ENCODE data around the gene BRIX1. TPM values are rescaled to one million over a fixed set of nuclear protein-coding genes. Genes with fewer than 3 reads are reported as not detected.
"Not testable (repeated sequence)": the region's sequence is repeated elsewhere in the genome, so short reads cannot be mapped to it uniquely, and the experiment has no call there.

Gene BRIX1
- total RNA-seq, 2 experiments from 2014 or later, result 33.0 to 36.0 TPM

DNA sequence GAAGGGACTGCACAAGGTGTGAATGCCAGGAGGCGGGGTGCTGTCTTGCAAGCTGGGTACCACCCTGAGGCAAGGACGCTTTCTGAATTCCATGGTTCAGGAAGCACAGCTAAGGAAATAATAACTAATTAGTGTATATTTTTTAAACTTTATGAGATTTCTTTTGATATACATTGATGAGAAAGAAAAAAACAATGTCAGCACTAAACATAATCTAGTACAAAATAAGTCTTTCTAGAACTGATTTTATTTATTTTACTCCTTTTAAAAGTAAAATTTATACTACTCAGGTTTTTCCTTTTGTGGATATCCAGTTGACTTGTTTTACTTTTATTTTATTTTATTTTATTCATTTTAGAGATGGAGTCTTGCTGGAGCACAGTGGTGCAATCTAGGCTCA is 17.4 kb downstream of the BRIX1 start:
- Mint-ChIP-seq H3K4me3 (no peak overlapping the region), H3K27me3 (no peaks in the 10 kb centered on the region), H3K27ac (no peak overlapping the region), H3K36me3 (ENCODE audit: low read depth) (peaks cover 25% of the 10 kb centered on the region), H3K4me1 (peaks cover 30% of the 10 kb centered on the region), H3K9me3 (no peaks in the 10 kb centered on the region)
- DNase-seq, result no peak
- POLR2A ChIA-PET, result interaction anchor here (0.6 to 5.6 kb wide), 2 partner anchors 18 kb away, joined by 3 to 200 read pairs; partner anchors contain the start of genes BRIX1 and RAD1
- CTCF ChIA-PET, result no interaction called here

DNA sequence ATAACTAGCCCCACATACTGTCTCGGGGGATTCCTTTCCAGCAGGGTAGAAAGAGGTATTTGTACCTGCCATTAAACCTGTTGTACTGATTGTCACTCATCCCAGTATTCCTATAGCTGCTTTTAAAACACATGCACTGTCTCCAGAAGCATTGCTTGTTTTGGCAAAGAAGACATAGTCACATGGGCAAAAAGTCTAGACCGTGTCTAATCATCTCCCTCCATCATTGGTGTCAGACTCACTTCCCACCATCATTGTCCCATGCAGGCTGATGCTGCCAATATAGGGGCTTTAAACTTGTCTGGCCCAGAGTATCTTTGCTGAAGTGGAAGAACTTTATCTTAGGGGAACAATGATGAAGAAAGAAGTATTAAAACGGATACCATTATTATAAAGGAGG is 26.4 kb downstream of the BRIX1 start:
- Mint-ChIP-seq H3K4me3 (no peak overlapping the region), H3K36me3 (ENCODE audit: low read depth) (peaks cover 46% of the 10 kb centered on the region), H3K9me3 (no peaks in the 10 kb centered on the region), H3K27me3 (no peaks in the 10 kb centered on the region), H3K27ac (no peak overlapping the region), H3K4me1 (no peaks in the 10 kb centered on the region)
- DNase-seq, result no peak
- ChIA-PET POLR2A (no interaction called here), CTCF (interaction anchor here (1.8 kb wide), 1 partner anchor 27 kb away, joined by 4 read pairs; the partner anchor contains the start of gene RAD1)

GRCh38 chr5:34944044-34944443 is 28.5 kb downstream of the BRIX1 start:
- peaks cover 41% of the 10 kb centered on the region for H3K36me3 Mint-ChIP-seq (ENCODE audit: low read depth)
- CTCF ChIA-PET, result no interaction called here
- no peak overlapping the region for H3K27ac Mint-ChIP-seq

DNA sequence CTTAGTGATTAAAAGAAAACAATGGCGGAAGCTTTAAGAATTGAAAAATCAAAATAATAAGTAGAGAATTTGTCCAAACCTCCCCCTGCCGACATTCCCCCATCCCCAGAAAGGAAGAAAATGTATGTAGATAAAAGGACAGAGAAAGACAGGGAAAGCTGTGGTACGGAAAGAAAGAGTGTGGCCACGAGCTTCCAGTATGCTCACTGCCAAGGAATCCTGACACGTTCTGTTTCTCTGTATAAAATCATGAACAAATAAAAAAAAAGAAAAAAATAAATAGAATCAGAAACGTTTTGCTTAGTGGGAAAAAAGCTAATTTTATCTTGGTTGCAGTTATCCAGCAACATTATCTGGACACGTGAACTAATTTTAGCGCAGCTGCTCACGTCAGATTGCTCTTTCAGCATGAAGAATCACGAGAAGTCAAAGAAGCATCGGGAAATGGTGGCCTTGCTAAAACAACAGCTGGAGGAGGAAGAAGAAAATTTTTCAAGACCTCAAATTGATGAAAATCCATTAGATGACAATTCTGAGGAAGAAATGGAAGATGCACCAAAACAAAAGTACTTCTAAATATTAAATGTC is 29.0 kb downstream of the BRIX1 start:
- H3K27me3 Mint-ChIP-seq, result no peaks in the 10 kb centered on the region
- ChIA-PET POLR2A (interaction anchor here (0.9 to 1.8 kb wide), 2 partner anchors 10 to 15 kb away, joined by 4 to 6 read pairs; partner anchors contain the start of gene DNAJC21), CTCF (no interaction called here)
- no peaks in the 10 kb centered on the region for H3K4me1 Mint-ChIP-seq
- DNase-seq, result no peak
- peaks cover 46% of the 10 kb centered on the region for H3K36me3 Mint-ChIP-seq (ENCODE audit: low read depth)
- H3K9me3 Mint-ChIP-seq, result no peaks in the 10 kb centered on the region
- H3K27ac Mint-ChIP-seq, result no peak overlapping the region
- H3K4me3 Mint-ChIP-seq, result no peak overlapping the region

More at GRCh38 chr5:34944044-34944443, 28.5 kb downstream of the BRIX1 start:
- no peak for DNase-seq
- POLR2A ChIA-PET, result interaction anchor here (0.9 to 1.8 kb wide), 2 partner anchors 10 to 14 kb away, joined by 4 to 6 read pairs; partner anchors contain the start of gene DNAJC21
- Mint-ChIP-seq H3K9me3 (no peaks in the 10 kb centered on the region), H3K4me3 (no peak overlapping the region), H3K27me3 (no peaks in the 10 kb centered on the region), H3K4me1 (no peaks in the 10 kb centered on the region)

- POLR2A ChIA-PET, result no interaction called here
- H3K4me1 Mint-ChIP-seq, result peaks cover 23% of the 10 kb centered on the region
- no peaks in the 10 kb centered on the region for H3K27me3 Mint-ChIP-seq
- H3K36me3 Mint-ChIP-seq (ENCODE audit: low read depth), result peaks cover 20% of the 10 kb centered on the region
- no peaks in the 10 kb centered on the region for H3K9me3 Mint-ChIP-seq
- no peak overlapping the region for H3K27ac Mint-ChIP-seq
- CTCF ChIA-PET, result interaction anchor here (0.7 to 4.0 kb wide), 4 partner anchors 9 to 45 kb away, joined by 3 to 24 read pairs (median 6); partner anchors contain the start of gene DNAJC21
- H3K4me3 Mint-ChIP-seq, result no peak overlapping the region
- DNase-seq, result no peak
Measured at GRCh38 chr5:34957321-34957720, 41.8 kb downstream of the BRIX1 start.

DNA sequence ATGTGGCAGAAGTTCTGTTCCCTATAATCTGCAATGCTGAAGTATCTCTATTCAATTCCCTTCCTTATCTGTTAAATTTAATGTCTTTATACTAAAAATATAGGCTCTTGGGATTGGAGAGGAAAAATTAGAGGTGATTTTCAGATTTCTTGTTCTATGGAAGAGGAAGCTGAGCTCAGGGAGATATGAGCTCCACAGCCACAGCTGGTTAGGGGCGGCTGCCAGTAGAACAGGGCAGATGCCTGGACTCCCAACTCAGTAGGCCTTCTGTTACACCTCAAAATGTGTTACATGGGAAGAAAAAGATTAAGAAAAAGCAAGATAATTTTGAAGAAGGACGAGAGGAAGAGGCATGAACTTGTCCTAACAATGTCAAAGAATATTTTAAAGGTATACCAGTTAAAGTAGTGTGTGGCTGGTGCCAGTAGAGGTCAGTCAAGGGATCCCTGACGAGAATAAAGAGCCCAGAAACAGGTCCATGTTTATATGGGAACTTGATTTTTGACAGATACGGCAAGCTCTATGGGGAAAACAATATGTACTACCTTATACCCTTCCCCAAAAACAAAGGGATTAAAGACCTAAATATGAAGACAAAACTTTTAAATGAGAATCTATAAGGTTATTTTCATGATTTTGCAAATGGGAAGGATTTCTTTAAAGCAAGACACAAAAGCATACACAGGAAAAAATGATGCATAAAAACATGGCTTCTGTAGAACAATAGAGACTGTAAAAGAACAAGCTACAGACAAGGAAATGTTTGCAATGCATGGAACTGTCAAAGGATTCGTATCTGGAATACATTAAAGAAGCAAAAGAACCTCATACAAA is 42.6 kb downstream of the BRIX1 start:
- H3K36me3 Mint-ChIP-seq (ENCODE audit: low read depth), result peaks cover 15% of the 10 kb centered on the region
- POLR2A ChIA-PET, result interaction anchor here (1.1 to 1.6 kb wide), 2 partner anchors 21 to 43 kb away, joined by 3 to 5 read pairs; partner anchors contain the start of genes BRIX1 and RAD1

DNA sequence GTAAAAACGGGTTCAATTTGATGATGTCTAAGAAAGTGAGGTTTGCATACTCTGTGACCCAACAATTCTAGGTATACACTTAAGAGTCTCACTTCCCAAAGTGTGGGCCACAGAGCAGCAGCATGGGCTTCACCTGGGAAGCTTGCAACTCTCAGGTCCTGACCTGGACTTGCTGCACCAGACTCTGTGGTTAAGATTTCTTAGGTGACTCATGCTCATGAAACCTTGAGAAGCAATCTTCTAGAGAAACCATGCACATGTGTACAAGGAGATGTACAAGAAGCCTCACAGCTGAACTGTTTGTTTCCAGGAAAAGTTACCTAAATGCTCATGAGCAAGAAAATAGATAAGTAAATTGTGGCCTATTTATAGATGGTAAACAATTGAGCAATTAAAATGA is 43.8 kb downstream of the BRIX1 start:
- ChIA-PET POLR2A (interaction anchor here (1.1 to 1.6 kb wide), 2 partner anchors 22 to 44 kb away, joined by 3 to 5 read pairs; partner anchors contain the start of genes BRIX1 and RAD1), CTCF (interaction anchor here (4.0 kb wide), 1 partner anchor 43 kb away, joined by 24 read pairs; no protein-coding TSS in a partner anchor)
- no peaks in the 10 kb centered on the region for H3K9me3 Mint-ChIP-seq
- H3K4me3 Mint-ChIP-seq, result no peak overlapping the region
- peaks cover 13% of the 10 kb centered on the region for H3K36me3 Mint-ChIP-seq (ENCODE audit: low read depth)
- no peaks in the 10 kb centered on the region for H3K27me3 Mint-ChIP-seq
- H3K4me1 Mint-ChIP-seq, result peaks cover 23% of the 10 kb centered on the region
- DNase-seq, result peak; percentile 21
- no peak overlapping the region for H3K27ac Mint-ChIP-seq

More for the DNA sequence above, 42.6 kb downstream of the BRIX1 start:
- Mint-ChIP-seq H3K4me3 (no peak overlapping the region), H3K27me3 (no peaks in the 10 kb centered on the region), H3K9me3 (no peaks in the 10 kb centered on the region), H3K4me1 (peaks cover 23% of the 10 kb centered on the region), H3K27ac (no peak overlapping the region)
- CTCF ChIA-PET, result interaction anchor here (0.7 to 4.0 kb wide), 4 partner anchors 8 to 45 kb away, joined by 3 to 24 read pairs (median 6); partner anchors contain the start of gene DNAJC21
- DNase-seq, result no peak

GRCh38 chr5:34967540-34967939 is 52.0 kb downstream of the BRIX1 start:
- no peak overlapping the region for H3K27ac Mint-ChIP-seq
- peaks cover 19% of the 10 kb centered on the region for H3K36me3 Mint-ChIP-seq (ENCODE audit: low read depth)
- no peaks in the 10 kb centered on the region for H3K4me1 Mint-ChIP-seq
- POLR2A ChIA-PET, result no interaction called here
- H3K27me3 Mint-ChIP-seq, result no peaks in the 10 kb centered on the region
- H3K9me3 Mint-ChIP-seq, result peaks cover 10% of the 10 kb centered on the region
- CTCF ChIA-PET, result interaction anchor here (1.0 to 1.8 kb wide), 2 partner anchors 10 to 36 kb away, joined by 4 to 5 read pairs; no protein-coding TSS in a partner anchor
- no peak overlapping the region for H3K4me3 Mint-ChIP-seq
- no peak for DNase-seq

GRCh38 chr5:34968258-34968657 is 52.7 kb downstream of the BRIX1 start:
- H3K9me3 Mint-ChIP-seq, result peaks cover 10% of the 10 kb centered on the region
- DNase-seq, result no peak
- ChIA-PET CTCF (interaction anchor here (1.0 to 1.8 kb wide), 2 partner anchors 10 to 35 kb away, joined by 4 to 5 read pairs; no protein-coding TSS in a partner anchor), POLR2A (no interaction called here)
- peaks cover 19% of the 10 kb centered on the region for H3K36me3 Mint-ChIP-seq (ENCODE audit: low read depth)
- no peak overlapping the region for H3K27ac Mint-ChIP-seq
- no peaks in the 10 kb centered on the region for H3K27me3 Mint-ChIP-seq
- no peaks in the 10 kb centered on the region for H3K4me1 Mint-ChIP-seq
- H3K4me3 Mint-ChIP-seq, result no peak overlapping the region

- Mint-ChIP-seq H3K4me3 (no peak overlapping the region), H3K4me1 (no peaks in the 10 kb centered on the region), H3K27ac (no peak overlapping the region), H3K9me3 (peaks cover 10% of the 10 kb centered on the region), H3K27me3 (peaks cover under 1% of the 10 kb centered on the region), H3K36me3 (ENCODE audit: low read depth) (peaks cover 19% of the 10 kb centered on the region)
- ChIA-PET CTCF (no interaction called here), POLR2A (no interaction called here)
- DNase-seq, result no peak
Measured at GRCh38 chr5:34970552-34970951, 55.0 kb downstream of the BRIX1 start.

GRCh38 chr5:34971655-34972054 is 56.1 kb downstream of the BRIX1 start:
- CTCF ChIA-PET; H3K27ac Mint-ChIP-seq; H3K9me3 Mint-ChIP-seq; DNase-seq; H3K27me3 Mint-ChIP-seq; H3K4me1 Mint-ChIP-seq; H3K36me3 Mint-ChIP-seq (ENCODE audit: low read depth); H3K4me3 Mint-ChIP-seq; POLR2A ChIA-PET: not testable (repeated sequence)

Data from activated CD4-positive, alpha-beta memory T cell treated with anti-CD3 and anti-CD28 coated beads, Interleukin-2, amount 10 ng/mL, durations not matched to agents 7 days and 5 days (primary cell).